Neural progenitor cell (in vitro differentiated cells): ENCODE results near the gene HHLA2. TPM values are rescaled to one million over a fixed set of nuclear protein-coding genes. Genes with fewer than 3 reads are reported as not detected.
"Not testable (repeated sequence)": the region's sequence is repeated elsewhere in the genome, so short reads cannot be mapped to it uniquely, and the experiment has no call there.

ENCODE experiments used
- DNase-seq: peaks from one replicate; pipeline ENCODE4 v3.0.0-alpha.2; 2016; ENCODE audit warnings: low spot score
- H2AFZ ChIP-seq: fragments of 200-600 bp; sonication (generic); replicated peaks from 2 replicates; pipeline ENCODE4 v1.6.1; 2016; ENCODE audit warnings: antibody characterized with exemption
- H3F3A ChIP-seq: fragments of 200-600 bp; sonication (generic); 2 replicates; pipeline ENCODE4 v1.6.1; 2016; ENCODE audit warnings: antibody characterized with exemption, low read depth
- H3K27ac ChIP-seq: fragments of 200-600 bp; sonication (generic); 2 replicates; pipeline ENCODE4 v1.5.1; 2016; ENCODE audit warnings: mild to moderate bottlenecking
- H3K27me3 ChIP-seq: fragments of 200-600 bp; sonication (generic); 2 replicates; pipeline ENCODE4 v1.6.1; 2016; ENCODE audit warnings: mild to moderate bottlenecking, moderate library complexity
- H3K36me3 ChIP-seq: fragments of 200-600 bp; sonication (generic); 2 replicates; pipeline ENCODE4 v1.5.1; 2016
- H3K4me1 ChIP-seq: fragments of 200-600 bp; sonication (generic); 2 replicates; pipeline ENCODE4 v1.6.1; 2016; ENCODE audit warnings: mixed run types
- H3K4me2 ChIP-seq: fragments of 200-600 bp; sonication (generic); 2 replicates; pipeline ENCODE4 v1.6.1; 2016
- H3K4me3 ChIP-seq: fragments of 200-600 bp; sonication (generic); 2 replicates; pipeline ENCODE4 v1.5.1; 2016
- H3K79me2 ChIP-seq: fragments of 200-600 bp; sonication (generic); 2 replicates; pipeline ENCODE4 v1.6.1; 2016; ENCODE audit warnings: low read depth
- H3K9ac ChIP-seq: fragments of 200-600 bp; sonication (generic); 2 replicates; pipeline ENCODE4 v1.6.1; 2016
- H3K9me3 ChIP-seq: fragments of 200-600 bp; sonication (generic); 2 replicates; pipeline ENCODE4 v1.5.1; 2016; ENCODE audit warnings: low read depth
- H4K20me1 ChIP-seq: fragments of 200-600 bp; sonication (generic); 2 replicates; pipeline ENCODE4 v1.6.1; 2016; ENCODE audit warnings: low read depth
- H3K27ac Mint-ChIP-seq: 3 replicates; pipeline ENCODE4 v1.8.0; 2021; ENCODE audit warnings: mixed read lengths
- H3K27me3 Mint-ChIP-seq: 2 replicates; pipeline ENCODE4 v1.8.0; 2022; ENCODE audit warnings: low read depth, mild to moderate bottlenecking, inconsistent platforms, moderate library complexity, mixed read lengths; ENCODE audit not compliant: insufficient read depth
- H3K36me3 Mint-ChIP-seq: 3 replicates; pipeline ENCODE4 v1.8.0; 2021; ENCODE audit warnings: mixed read lengths
- H3K4me1 Mint-ChIP-seq: 3 replicates; pipeline ENCODE4 v1.8.0; 2021; ENCODE audit warnings: mixed read lengths
- H3K4me3 Mint-ChIP-seq: 3 replicates; pipeline ENCODE4 v1.8.0; 2021; ENCODE audit warnings: mild to moderate bottlenecking, moderate library complexity, mixed read lengths
- H3K9me3 Mint-ChIP-seq: 3 replicates; pipeline ENCODE4 v1.8.0; 2020; ENCODE audit warnings: mixed read lengths
- CTCF ChIP-seq: fragments of 200-600 bp; sonication (generic); IDR thresholded peaks from 2 replicates; pipeline ENCODE4 v1.5.1; 2017; ENCODE audit warnings: antibody characterized with exemption, mild to moderate bottlenecking
- EZH2 ChIP-seq: fragments of 200-600 bp; sonication (generic); IDR thresholded peaks from 2 replicates; pipeline ENCODE4 v1.6.1; 2017; ENCODE audit warnings: antibody characterized with exemption, mild to moderate bottlenecking, moderate library complexity
- EZH2phosphoT487 ChIP-seq: fragments of 200-600 bp; sonication (generic); IDR thresholded peaks from 2 replicates; pipeline ENCODE4 v1.6.1; 2017; ENCODE audit warnings: antibody characterized with exemption
- total RNA-seq: library from RNA; depleted of rRNA; stranded (reverse); fragments of >200 nt; gene quantifications from 2 replicates; pipeline ENCODE4 v1.2.3, GENCODE V29; 2015; ENCODE audit warnings: low replicate concordance

Gene HHLA2
- total RNA-seq, 1 donor from 2014 or later, result not detected

- H3K4me3 ChIP-seq, result no peak overlapping the region
- Mint-ChIP-seq H3K27ac (no peak overlapping the region), H3K9me3 (peaks cover 12% of the 10 kb centered on the region), H3K36me3 (no peaks in the 10 kb centered on the region), H3K4me3 (no peak overlapping the region), H3K27me3 (peaks cover under 1% of the 10 kb centered on the region), H3K4me1 (no peaks in the 10 kb centered on the region)
- H3K4me1 ChIP-seq, result no peaks in the 10 kb centered on the region
- H3K9me3 ChIP-seq, result no peaks in the 10 kb centered on the region
- H3K27me3 ChIP-seq, result no peaks in the 10 kb centered on the region
- H3K36me3 ChIP-seq, result no peaks in the 10 kb centered on the region
- H3K9ac ChIP-seq, result no peak overlapping the region
- TF ChIP-seq EZH2phosphoT487, result no peak
- no peak for TF ChIP-seq CTCF
- no peak for TF ChIP-seq EZH2
- DNase-seq, result no peak
- no peak overlapping the region for H2AFZ ChIP-seq
- H3K79me2 ChIP-seq, result no peaks in the 10 kb centered on the region
- H3K27ac ChIP-seq, result no peak overlapping the region
- no peaks in the 10 kb centered on the region for H4K20me1 ChIP-seq
- no peak overlapping the region for H3K4me2 ChIP-seq
- H3F3A ChIP-seq, result no peaks in the 10 kb centered on the region
Measured at GRCh38 chr3:108271626-108272025, 24.7 kb upstream of the HHLA2 start.

GRCh38 chr3:108279066-108279465 is 17.3 kb upstream of the HHLA2 start:
- not testable (repeated sequence) for H3F3A ChIP-seq, H3K79me2 ChIP-seq, H3K27ac ChIP-seq, H3K36me3 Mint-ChIP-seq, H3K9ac ChIP-seq, H3K4me1 ChIP-seq, DNase-seq, H2AFZ ChIP-seq, H3K27me3 ChIP-seq, H3K36me3 ChIP-seq, H3K27ac Mint-ChIP-seq, H3K27me3 Mint-ChIP-seq, H3K4me3 Mint-ChIP-seq, H4K20me1 ChIP-seq, H3K4me2 ChIP-seq, H3K4me3 ChIP-seq, H3K9me3 ChIP-seq, H3K4me1 Mint-ChIP-seq
- peaks cover 19% of the 10 kb centered on the region for H3K9me3 Mint-ChIP-seq

- H3K9ac ChIP-seq, result no peak overlapping the region
- Mint-ChIP-seq H3K4me1 (no peaks in the 10 kb centered on the region), H3K36me3 (peaks cover 4% of the 10 kb centered on the region), H3K27ac (no peak overlapping the region), H3K9me3 (peaks cover 19% of the 10 kb centered on the region), H3K4me3 (no peak overlapping the region), H3K27me3 (peaks cover 2% of the 10 kb centered on the region)
- H3K9me3 ChIP-seq, result peaks cover 10% of the 10 kb centered on the region
- no peak overlapping the region for H3K4me3 ChIP-seq
- TF ChIP-seq CTCF (no peak), EZH2 (no peak), EZH2phosphoT487 (no peak)
- H3K36me3 ChIP-seq, result no peaks in the 10 kb centered on the region
- H2AFZ ChIP-seq, result peak overlapping the region; percentile 2
- no peak for DNase-seq
- no peak overlapping the region for H3K27ac ChIP-seq
- H4K20me1 ChIP-seq, result no peaks in the 10 kb centered on the region
- H3F3A ChIP-seq, result no peaks in the 10 kb centered on the region
- H3K4me2 ChIP-seq, result no peak overlapping the region
- H3K27me3 ChIP-seq, result no peaks in the 10 kb centered on the region
- H3K4me1 ChIP-seq, result no peaks in the 10 kb centered on the region
- no peaks in the 10 kb centered on the region for H3K79me2 ChIP-seq
Measured at GRCh38 chr3:108280476-108280875, 15.9 kb upstream of the HHLA2 start.

GRCh38 chr3:108281670-108282069 is 14.7 kb upstream of the HHLA2 start:
- no peak for DNase-seq
- H3K9me3 Mint-ChIP-seq, result peaks cover 17% of the 10 kb centered on the region
- TF ChIP-seq EZH2 (no peak), EZH2phosphoT487 (no peak), CTCF (no peak)
- H3K27me3 Mint-ChIP-seq, result peaks cover 2% of the 10 kb centered on the region
- H3K27ac Mint-ChIP-seq, result no peak overlapping the region
- Histone ChIP-seq H3K4me3 (no peak overlapping the region), H3K4me1 (no peaks in the 10 kb centered on the region), H2AFZ (no peak overlapping the region), H3K9ac (no peak overlapping the region), H4K20me1 (no peaks in the 10 kb centered on the region), H3K27ac (no peak overlapping the region), H3F3A (no peaks in the 10 kb centered on the region), H3K36me3 (no peaks in the 10 kb centered on the region), H3K9me3 (peaks cover 10% of the 10 kb centered on the region), H3K27me3 (no peaks in the 10 kb centered on the region), H3K79me2 (no peaks in the 10 kb centered on the region), H3K4me2 (no peak overlapping the region)
- H3K4me1 Mint-ChIP-seq, result no peaks in the 10 kb centered on the region
- peaks cover 4% of the 10 kb centered on the region for H3K36me3 Mint-ChIP-seq
- H3K4me3 Mint-ChIP-seq, result no peak overlapping the region
